AG04450 (cell line): Measurements from ENCODE around the gene GRID1. TPM values are rescaled to one million over a fixed set of nuclear protein-coding genes. Genes with fewer than 3 reads are reported as not detected.

ENCODE experiments used
- CTCF ChIA-PET: fragments of 300-600, 350-600 bp; formaldehyde crosslinking; extraction: SDS; loops from one replicate; lab custom pipeline; 2022; ENCODE audit warnings: antibody characterized with exemption, inconsistent platforms; lab: Charles Lee
- POLR2A ChIA-PET: fragments of 350-600 bp; formaldehyde crosslinking; extraction: SDS; loops from one replicate; lab custom pipeline; 2021; ENCODE audit warnings: antibody characterized with exemption, inconsistent platforms; lab: Yijun Ruan, JAX
- DNase-seq: peaks from one replicate; pipeline ENCODE4 v3.0.0-alpha.2; 2011; ENCODE audit warnings: low read depth, low spot score
- H3K27ac ChIP-seq: one replicate; pipeline ENCODE4 v1.5.1; 2012; ENCODE audit warnings: low read depth, low read length, control low read depth
- H3K27me3 ChIP-seq: one replicate; pipeline ENCODE4 v1.6.0; 2012; ENCODE audit warnings: low read length; ENCODE audit not compliant: control insufficient read depth, insufficient read depth
- H3K4me3 ChIP-seq: 2 replicates; pipeline ENCODE4 v1.5.1; 2011; ENCODE audit warnings: mild to moderate bottlenecking, low read depth, low read length, control low read depth
- H3K9me3 ChIP-seq: 2 replicates; pipeline ENCODE4 v1.5.1; 2012; ENCODE audit warnings: low read length; ENCODE audit not compliant: control insufficient read depth, insufficient read depth
- polyA plus RNA-seq: library from polyadenylated mRNA; depleted of rRNA; stranded (reverse); fragments of >200 nt; gene quantifications from 2 replicates; pipeline ENCODE4 v1.2.3, GENCODE V29; 2011
- TF ChIP-seq, protein P1 (sequence below): IDR thresholded peaks from 2 replicates; pipeline ENCODE4 v1.5.1; 2011; ENCODE audit warnings: low read depth, low read length, control low read depth, inconsistent platforms

The GRID1 gene
- polyA plus RNA-seq, 1 experiment: not detected

DNA sequence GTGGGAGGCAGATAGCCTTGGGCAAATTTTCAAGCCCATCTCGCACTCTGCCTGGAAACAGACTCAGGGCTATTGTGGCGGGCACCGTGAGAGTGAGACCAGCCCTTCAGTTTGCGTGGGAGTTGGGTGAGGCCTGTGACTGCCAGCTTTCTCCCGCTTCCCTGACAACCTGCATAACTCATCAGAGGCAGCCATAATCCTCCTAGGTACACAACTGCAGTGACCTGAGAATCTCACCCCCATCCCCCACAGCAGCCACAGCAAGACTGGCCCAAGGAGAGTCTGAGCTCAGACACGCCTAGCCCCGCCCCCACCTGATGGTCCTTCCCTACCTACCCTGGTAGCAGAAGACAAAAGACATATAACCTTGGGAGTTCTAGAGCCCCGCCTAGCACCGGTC, 275.4 kb downstream of the GRID1 start:
- TF ChIP-seq, protein P1, sequence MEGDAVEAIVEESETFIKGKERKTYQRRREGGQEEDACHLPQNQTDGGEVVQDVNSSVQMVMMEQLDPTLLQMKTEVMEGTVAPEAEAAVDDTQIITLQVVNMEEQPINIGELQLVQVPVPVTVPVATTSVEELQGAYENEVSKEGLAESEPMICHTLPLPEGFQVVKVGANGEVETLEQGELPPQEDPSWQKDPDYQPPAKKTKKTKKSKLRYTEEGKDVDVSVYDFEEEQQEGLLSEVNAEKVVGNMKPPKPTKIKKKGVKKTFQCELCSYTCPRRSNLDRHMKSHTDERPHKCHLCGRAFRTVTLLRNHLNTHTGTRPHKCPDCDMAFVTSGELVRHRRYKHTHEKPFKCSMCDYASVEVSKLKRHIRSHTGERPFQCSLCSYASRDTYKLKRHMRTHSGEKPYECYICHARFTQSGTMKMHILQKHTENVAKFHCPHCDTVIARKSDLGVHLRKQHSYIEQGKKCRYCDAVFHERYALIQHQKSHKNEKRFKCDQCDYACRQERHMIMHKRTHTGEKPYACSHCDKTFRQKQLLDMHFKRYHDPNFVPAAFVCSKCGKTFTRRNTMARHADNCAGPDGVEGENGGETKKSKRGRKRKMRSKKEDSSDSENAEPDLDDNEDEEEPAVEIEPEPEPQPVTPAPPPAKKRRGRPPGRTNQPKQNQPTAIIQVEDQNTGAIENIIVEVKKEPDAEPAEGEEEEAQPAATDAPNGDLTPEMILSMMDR: no peak
- DNase-seq: no peak
- H3K9me3 ChIP-seq: no peaks in the 10 kb centered on the region; the same call in none of the 2 replicates
- H3K27me3 ChIP-seq: no peaks in the 10 kb centered on the region
- CTCF ChIA-PET: no interaction called here
- H3K27ac ChIP-seq: no peak overlapping the region
- POLR2A ChIA-PET: no interaction called here
- no peak overlapping the region for H3K4me3 ChIP-seq

DNA sequence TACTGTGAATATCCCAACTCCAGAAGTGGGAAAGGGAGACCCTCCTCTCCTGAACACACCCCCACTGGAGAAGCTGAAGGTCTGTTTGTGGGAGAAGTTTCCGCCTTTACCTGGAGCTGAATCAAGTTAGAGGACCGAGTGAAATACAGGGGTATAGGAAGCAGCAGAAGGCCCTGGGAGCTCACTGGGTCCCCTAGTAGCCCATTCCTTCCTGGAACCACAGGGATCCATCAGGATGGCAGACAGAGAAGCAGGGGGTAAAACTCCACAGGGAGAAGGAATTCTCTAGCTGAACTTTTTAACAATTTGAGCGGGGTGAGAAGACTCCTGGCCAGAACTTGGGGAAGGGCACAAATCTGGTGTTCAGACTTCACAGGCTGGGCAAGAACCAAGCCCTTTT, 275.8 kb downstream of the GRID1 start:
- TF ChIP-seq, protein P1: no peak
- CTCF ChIA-PET: no interaction called here
- POLR2A ChIA-PET: no interaction called here
- Histone ChIP-seq H3K27ac (no peak overlapping the region), H3K9me3 (no peaks in the 10 kb centered on the region; the same call in none of the 2 replicates), H3K27me3 (no peaks in the 10 kb centered on the region), H3K4me3 (no peak overlapping the region)
- DNase-seq: no peak

DNA sequence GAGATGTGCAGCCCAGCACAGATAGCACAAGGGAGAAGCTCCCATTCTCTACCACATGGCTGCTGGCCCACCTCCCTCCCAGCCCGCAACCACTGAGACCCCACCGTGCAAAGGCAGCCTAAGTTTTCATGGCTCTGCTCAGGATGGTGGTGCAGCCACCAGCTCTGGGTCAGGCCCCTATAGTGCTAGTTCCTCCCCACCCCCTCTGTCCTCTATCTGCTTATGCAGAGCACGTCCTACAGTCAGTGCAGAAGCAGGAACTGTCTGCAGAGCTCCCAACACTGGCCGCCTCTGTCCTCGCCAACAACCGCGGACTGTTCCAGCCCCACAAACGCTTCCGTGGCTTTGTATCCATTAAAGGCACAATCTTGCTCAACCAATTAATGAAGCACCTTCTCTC, 278.9 kb downstream of the GRID1 start:
- DNase-seq: no peak
- POLR2A ChIA-PET: no interaction called here
- H3K9me3 ChIP-seq: no peaks in the 10 kb centered on the region; the same call in none of the 2 replicates
- H3K4me3 ChIP-seq: no peak overlapping the region
- TF ChIP-seq, protein P1: no peak
- H3K27ac ChIP-seq: no peak overlapping the region
- CTCF ChIA-PET: no interaction called here
- no peaks in the 10 kb centered on the region for H3K27me3 ChIP-seq

DNA sequence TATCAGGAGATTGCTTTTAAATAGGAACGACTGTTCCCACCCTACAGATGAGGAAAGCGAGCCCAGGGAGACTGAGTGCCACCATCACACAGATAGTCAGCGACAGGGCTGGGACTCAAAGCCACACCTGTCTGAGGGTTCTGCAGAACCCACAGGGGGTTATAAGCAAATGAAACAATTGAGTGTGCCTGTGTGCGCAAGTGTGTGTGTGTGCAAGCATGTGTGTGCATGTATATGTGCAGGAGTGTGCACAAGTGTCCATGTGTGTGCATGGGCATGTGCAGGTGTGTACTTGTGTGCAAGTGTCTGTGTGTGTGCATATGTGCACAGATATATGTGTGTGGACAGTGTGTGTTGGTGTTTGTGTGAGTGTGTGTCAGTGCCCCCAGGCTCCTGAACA, 280.2 kb downstream of the GRID1 start:
- Histone ChIP-seq H3K27ac (no peak overlapping the region), H3K4me3 (no peak overlapping the region), H3K27me3 (no peaks in the 10 kb centered on the region), H3K9me3 (no peaks in the 10 kb centered on the region; the same call in none of the 2 replicates)
- CTCF ChIA-PET: no interaction called here
- TF ChIP-seq, protein P1: no peak
- no peak for DNase-seq
- POLR2A ChIA-PET: interaction anchor here (0.8 kb wide), 1 partner anchor 115 kb away, joined by 3 read pairs; no protein-coding TSS in a partner anchor

DNA sequence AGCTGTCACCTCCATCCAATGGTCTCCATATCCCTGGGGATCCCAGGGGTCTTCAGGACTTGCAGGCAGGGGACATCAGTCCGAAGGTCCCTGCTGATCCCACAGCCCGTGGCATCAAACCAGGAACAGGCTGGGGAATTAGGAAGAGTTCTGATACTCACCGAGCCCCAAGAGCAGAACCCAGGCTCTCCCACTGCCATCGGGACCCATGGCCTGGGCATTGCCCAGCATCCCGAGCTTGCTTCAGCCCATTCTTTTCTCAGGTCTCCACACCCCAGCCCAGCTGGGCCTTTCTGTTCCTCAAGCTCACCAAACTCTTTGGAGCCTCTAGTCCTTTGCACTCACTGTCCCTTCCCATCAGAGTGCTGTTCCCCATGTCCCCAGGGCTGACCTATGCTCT, 280.9 kb downstream of the GRID1 start:
- H3K4me3 ChIP-seq: no peak overlapping the region
- no peak for DNase-seq
- H3K27ac ChIP-seq: no peak overlapping the region
- TF ChIP-seq, protein P1: no peak
- no peaks in the 10 kb centered on the region for H3K27me3 ChIP-seq
- CTCF ChIA-PET: no interaction called here
- POLR2A ChIA-PET: no interaction called here
- H3K9me3 ChIP-seq: no peaks in the 10 kb centered on the region; the same call in none of the 2 replicates
